Colonic mucosa (tissue), 4 donors: ENCODE data around the gene RASA1. TPM values are rescaled to one million over a fixed set of nuclear protein-coding genes. Genes with fewer than 3 reads are reported as not detected.
"Not testable (repeated sequence)": the region's sequence is repeated elsewhere in the genome, so short reads cannot be mapped to it uniquely, and the experiment has no call there.

Source experiments
- DNase-seq: peaks from one replicate; pipeline ENCODE4 v3.0.0-alpha.2; 2020
- H3K27ac ChIP-seq: fragments of 200-600 bp; one replicate; pipeline ENCODE4 v1.8.0; 2021
- H3K27me3 ChIP-seq: fragments of 200-600 bp; one replicate; pipeline ENCODE4 v1.8.0; 2021
- H3K36me3 ChIP-seq: fragments of 200-600 bp; one replicate; pipeline ENCODE4 v1.8.0; 2021
- H3K4me1 ChIP-seq: fragments of 200-600 bp; one replicate; pipeline ENCODE4 v1.8.0; 2021; ENCODE audit warnings: mild to moderate bottlenecking
- H3K4me3 ChIP-seq: fragments of 200-600 bp; one replicate; pipeline ENCODE4 v1.8.0; 2021
- H3K9ac ChIP-seq, 2 donors: one replicate each; pipeline ENCODE4 v1.7.0; 2013; ENCODE audit warnings: control low read depth in 2 of 2, low read depth in 2 of 2, low read length in 2 of 2
- H3K9me3 ChIP-seq: fragments of 200-600 bp; one replicate; pipeline ENCODE4 v1.8.0; 2021
- intact Hi-C: fragments of 100-400 bp; cut with DNase I; formaldehyde crosslinking; loops from one replicate; pipeline ENCODE4 v1.14.1; 2022
- total RNA-seq, 2 donors: library from RNA; stranded (reverse); fragmentation: NEBNext Ultra II Directional in 1 of 2; extraction: Animal tissue kit (Norgen Biotek cat#: 25700) in 1 of 2; gene quantifications; one replicate each; pipeline ENCODE4 v1.2.1, GENCODE V29; 2021
- TF ChIP-seq, protein P1 (sequence below): fragments of 200-600 bp; IDR thresholded peaks from one replicate; pipeline ENCODE4 v1.8.0; 2022; ENCODE audit warnings: antibody characterized with exemption, mild to moderate bottlenecking
- donor health status: healthy.
- donor health status: DM: no; HTN: no; CAD: no.
- donor health status: DM: no; HTN: no; CAD: no.

The RASA1 gene
- total RNA-seq, 2 donors from 2014 or later, result 24.1 to 28.8 TPM

GRCh38 chr5:87302061-87302460, 34.4 kb downstream of the RASA1 start:
- Histone ChIP-seq H3K9ac (no peak overlapping the region), H3K4me3 (no peak overlapping the region), H3K27me3 (no peaks in the 10 kb centered on the region), H3K36me3 (no peaks in the 10 kb centered on the region), H3K9me3 (no peaks in the 10 kb centered on the region), H3K27ac (no peak overlapping the region), H3K4me1 (no peaks in the 10 kb centered on the region)
- DNase-seq, result no peak
- intact Hi-C loops, result no loop called here
- TF ChIP-seq, protein P1, sequence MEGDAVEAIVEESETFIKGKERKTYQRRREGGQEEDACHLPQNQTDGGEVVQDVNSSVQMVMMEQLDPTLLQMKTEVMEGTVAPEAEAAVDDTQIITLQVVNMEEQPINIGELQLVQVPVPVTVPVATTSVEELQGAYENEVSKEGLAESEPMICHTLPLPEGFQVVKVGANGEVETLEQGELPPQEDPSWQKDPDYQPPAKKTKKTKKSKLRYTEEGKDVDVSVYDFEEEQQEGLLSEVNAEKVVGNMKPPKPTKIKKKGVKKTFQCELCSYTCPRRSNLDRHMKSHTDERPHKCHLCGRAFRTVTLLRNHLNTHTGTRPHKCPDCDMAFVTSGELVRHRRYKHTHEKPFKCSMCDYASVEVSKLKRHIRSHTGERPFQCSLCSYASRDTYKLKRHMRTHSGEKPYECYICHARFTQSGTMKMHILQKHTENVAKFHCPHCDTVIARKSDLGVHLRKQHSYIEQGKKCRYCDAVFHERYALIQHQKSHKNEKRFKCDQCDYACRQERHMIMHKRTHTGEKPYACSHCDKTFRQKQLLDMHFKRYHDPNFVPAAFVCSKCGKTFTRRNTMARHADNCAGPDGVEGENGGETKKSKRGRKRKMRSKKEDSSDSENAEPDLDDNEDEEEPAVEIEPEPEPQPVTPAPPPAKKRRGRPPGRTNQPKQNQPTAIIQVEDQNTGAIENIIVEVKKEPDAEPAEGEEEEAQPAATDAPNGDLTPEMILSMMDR, result no peak

- intact Hi-C loops, result no loop called here
Measured at GRCh38 chr5:87303324-87303723, 35.6 kb downstream of the RASA1 start.

GRCh38 chr5:87306090-87306489, 38.4 kb downstream of the RASA1 start:
- H3K27ac ChIP-seq, H3K9ac ChIP-seq, H3K4me1 ChIP-seq, H3K36me3 ChIP-seq, DNase-seq, H3K27me3 ChIP-seq, intact Hi-C loops, H3K4me3 ChIP-seq, H3K9me3 ChIP-seq: not testable (repeated sequence)

More at GRCh38 chr5:87303324-87303723, 35.6 kb downstream of the RASA1 start:
- no peaks in the 10 kb centered on the region for H3K9me3 ChIP-seq
- no peak for DNase-seq
- H3K9ac ChIP-seq, result no peak overlapping the region
- no peaks in the 10 kb centered on the region for H3K27me3 ChIP-seq
- H3K36me3 ChIP-seq, result no peaks in the 10 kb centered on the region
- no peak overlapping the region for H3K27ac ChIP-seq
- H3K4me3 ChIP-seq, result no peak overlapping the region
- H3K4me1 ChIP-seq, result no peaks in the 10 kb centered on the region
- TF ChIP-seq, protein P1, result no peak

- Histone ChIP-seq H3K27ac (no peak overlapping the region), H3K4me1 (peaks cover 5% of the 10 kb centered on the region), H3K36me3 (no peaks in the 10 kb centered on the region), H3K9ac (no peak overlapping the region), H3K27me3 (no peaks in the 10 kb centered on the region), H3K9me3 (no peaks in the 10 kb centered on the region), H3K4me3 (no peak overlapping the region)
- intact Hi-C loops, result no loop called here
- no peak for DNase-seq
- TF ChIP-seq, protein P1, result no peak
Measured at GRCh38 chr5:87307796-87308423, 40.2 kb downstream of the RASA1 start.

DNA sequence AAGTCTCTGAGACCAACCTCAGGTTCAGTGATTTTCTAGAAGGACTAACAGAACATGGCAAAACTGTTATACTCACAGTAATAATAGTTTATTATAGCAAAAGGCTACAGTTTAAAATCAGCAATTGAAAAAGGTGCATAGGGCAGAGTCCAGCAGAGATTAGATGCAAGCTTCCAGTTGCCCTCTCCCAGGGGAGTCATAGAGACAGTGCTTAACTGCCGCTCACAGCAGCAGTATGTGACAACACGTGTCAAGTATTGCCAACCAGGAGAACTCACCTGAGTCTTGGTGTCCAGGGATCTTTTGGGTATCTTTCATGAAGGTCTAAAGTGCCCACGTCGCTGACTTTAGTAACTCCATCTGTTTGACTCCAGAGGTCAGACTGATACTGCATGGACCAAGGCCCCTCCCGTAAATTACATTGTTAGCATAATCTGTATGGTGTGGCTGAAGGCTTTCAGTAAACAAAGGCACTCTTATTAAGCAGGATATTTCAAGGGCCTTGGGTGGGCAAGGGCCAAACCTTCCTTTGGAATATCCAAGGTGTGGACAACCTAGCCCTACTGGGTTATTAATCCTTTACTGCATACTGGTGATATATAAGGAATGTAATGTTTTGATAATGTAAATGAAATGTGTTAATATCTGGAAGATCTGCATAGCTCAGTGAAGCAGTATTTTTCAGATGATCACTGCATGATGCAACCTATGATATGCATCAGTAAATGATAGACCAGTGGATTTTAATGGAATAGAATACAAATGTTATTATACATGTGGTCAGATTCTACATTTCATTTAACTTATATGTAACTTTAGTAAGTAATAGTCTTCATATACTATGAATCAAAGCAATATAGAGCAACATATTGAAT, 44.0 kb downstream of the RASA1 start:
- Histone ChIP-seq H3K27me3 (no peaks in the 10 kb centered on the region), H3K27ac (no peak overlapping the region), H3K4me1 (peaks cover 5% of the 10 kb centered on the region), H3K9ac (no peak overlapping the region), H3K4me3 (no peak overlapping the region), H3K36me3 (no peaks in the 10 kb centered on the region), H3K9me3 (no peaks in the 10 kb centered on the region)
- intact Hi-C loops, result no loop called here
- TF ChIP-seq, protein P1, result no peak
- no peak for DNase-seq

- Histone ChIP-seq H3K36me3 (no peaks in the 10 kb centered on the region), H3K27ac (no peak overlapping the region), H3K4me3 (no peak overlapping the region), H3K4me1 (peaks cover 5% of the 10 kb centered on the region), H3K27me3 (no peaks in the 10 kb centered on the region), H3K9ac (no peak overlapping the region), H3K9me3 (no peaks in the 10 kb centered on the region)
- TF ChIP-seq, protein P1, result no peak
- DNase-seq, result no peak
- intact Hi-C loops, result no loop called here
Measured at GRCh38 chr5:87313216-87313615, 45.5 kb downstream of the RASA1 start.
